CD14-positive monocyte (primary cell): ENCODE data around the gene ACTL7A. TPM values are rescaled to one million over a fixed set of nuclear protein-coding genes. Genes with fewer than 3 reads are reported as not detected.

ENCODE experiments used
- DNase-seq, 3 donors: peaks; one replicate each; pipeline ENCODE4 v3.0.0-alpha.2; 2011 to 2022
- H2AFZ ChIP-seq: 2 replicates; pipeline ENCODE4 v1.6.0; 2012; ENCODE audit warnings: mild to moderate bottlenecking, low read depth, low read length, inconsistent platforms; ENCODE audit not compliant: insufficient read depth, poor library complexity, severe bottlenecking
- H3K27ac ChIP-seq, 2 donors: 1 replicate in 1 of 2; 2 replicates in 1 of 2; pipeline ENCODE4 v1.5.1; 2012 to 2013; ENCODE audit warnings: low read length in 2 of 2, control low read depth in 1 of 2, inconsistent platforms in 1 of 2, low read depth in 1 of 2, mild to moderate bottlenecking in 1 of 2
- H3K27me3 ChIP-seq, 2 donors: one replicate each; pipeline versions ENCODE4 v1.6.0 to v1.6.1; 2011 to 2013; ENCODE audit warnings: low read length in 2 of 2; ENCODE audit not compliant: control insufficient read depth in 2 of 2, insufficient read depth in 2 of 2
- H3K36me3 ChIP-seq, 2 donors: replicated peaks in 1 of 2; 1 replicate in 1 of 2; 2 replicates in 1 of 2; pipeline versions ENCODE4 v1.5.1 to v1.6.1; 2012 to 2013; ENCODE audit warnings: low read length in 2 of 2, control low read depth in 1 of 2, inconsistent platforms in 1 of 2, mild to moderate bottlenecking in 1 of 2; ENCODE audit not compliant: insufficient read depth in 2 of 2, control insufficient read depth in 1 of 2
- H3K4me1 ChIP-seq, 2 donors: 1 replicate in 1 of 2; 2 replicates in 1 of 2; pipeline versions ENCODE4 v1.5.1 to v1.6.1; 2012 to 2013; ENCODE audit warnings: low read length in 2 of 2, control low read depth in 1 of 2, inconsistent platforms in 1 of 2, mild to moderate bottlenecking in 1 of 2, moderate library complexity in 1 of 2; ENCODE audit not compliant: insufficient read depth in 2 of 2, control insufficient read depth in 1 of 2
- H3K4me2 ChIP-seq: replicated peaks from 2 replicates; pipeline ENCODE3; 2012; ENCODE audit warnings: low read length, moderate library complexity, mild to moderate bottlenecking; ENCODE audit not compliant: poor library complexity, severe bottlenecking; ENCODE audit errors: extremely low read depth
- H3K4me3 ChIP-seq, 3 experiments: fragments of 200-600 bp in 1 of 3; sonication (generic) in 1 of 3; replicated peaks in 1 of 3; 1 replicate in 2 of 3; 2 replicates in 1 of 3; pipeline ENCODE4 v1.5.1; 2011 to 2013; ENCODE audit warnings: low read length in 3 of 3, mild to moderate bottlenecking in 3 of 3, control low read depth in 2 of 3, low read depth in 2 of 3, inconsistent platforms in 1 of 3, moderate library complexity in 1 of 3
- H3K79me2 ChIP-seq: 2 replicates; pipeline ENCODE4 v1.6.0; 2012; ENCODE audit warnings: mild to moderate bottlenecking, control low read depth, inconsistent platforms, low read length, moderate library complexity; ENCODE audit not compliant: insufficient read depth
- H3K9ac ChIP-seq: 2 replicates; pipeline ENCODE4 v1.6.0; 2017; ENCODE audit warnings: low read length, mild to moderate bottlenecking; ENCODE audit not compliant: insufficient read depth, poor library complexity, severe bottlenecking
- H3K9me3 ChIP-seq, 2 donors: replicated peaks in 1 of 2; 1 replicate in 1 of 2; 2 replicates in 1 of 2; pipeline versions ENCODE4 v1.5.1 to v1.6.1; 2012 to 2013; ENCODE audit warnings: low read length in 2 of 2, control low read depth in 1 of 2; ENCODE audit not compliant: control insufficient read depth in 1 of 2, insufficient read depth in 1 of 2
- H4K20me1 ChIP-seq: 2 replicates; pipeline ENCODE4 v1.6.0; 2012; ENCODE audit warnings: mild to moderate bottlenecking, low read length, control low read depth, moderate library complexity; ENCODE audit not compliant: insufficient read depth
- H3K27ac Mint-ChIP-seq, 7 donors: one replicate each; pipeline ENCODE4 v1.8.0; 2020; ENCODE audit warnings: mild to moderate bottlenecking in 7 of 7, mixed read lengths in 7 of 7, moderate library complexity in 6 of 7, inconsistent platforms in 2 of 7
- H3K27me3 Mint-ChIP-seq, 3 donors: one replicate each; pipeline ENCODE4 v1.8.0; 2021 to 2022; ENCODE audit warnings: low read depth in 3 of 3, mild to moderate bottlenecking in 3 of 3, mixed read lengths in 3 of 3, moderate library complexity in 3 of 3, inconsistent platforms in 1 of 3
- H3K36me3 Mint-ChIP-seq, 2 donors: one replicate each; pipeline ENCODE4 v1.8.0; 2020; ENCODE audit warnings: mixed read lengths in 2 of 2, inconsistent platforms in 1 of 2, mild to moderate bottlenecking in 1 of 2
- H3K4me1 Mint-ChIP-seq: one replicate; pipeline ENCODE4 v1.8.0; 2020; ENCODE audit warnings: mild to moderate bottlenecking, mixed read lengths
- H3K4me3 Mint-ChIP-seq, 2 donors: one replicate each; pipeline ENCODE4 v1.8.0; 2020; ENCODE audit warnings: mild to moderate bottlenecking in 2 of 2, mixed read lengths in 2 of 2, moderate library complexity in 1 of 2
- H3K9me3 Mint-ChIP-seq, 7 donors: one replicate each; pipeline ENCODE4 v1.8.0; 2020 to 2022; ENCODE audit warnings: mixed read lengths in 7 of 7, mild to moderate bottlenecking in 6 of 7, moderate library complexity in 6 of 7, inconsistent platforms in 2 of 7
- WGBS: methylation state at CpG from one replicate; pipeline ENCODE4 v1.1.5; 2013; ENCODE audit warnings: missing lambda C conversion rate; ENCODE audit not compliant: insufficient coverage; 5-methylcytosine and 5-hydroxymethylcytosine counted together
- intact Hi-C, 2 donors: fragments of 100-400 bp; cut with micrococcal nuclease; formaldehyde crosslinking; loops; one replicate each; pipeline versions ENCODE4 v1.15.0 to v1.15.1; 2023
- polyA plus RNA-seq, 3 donors: library from polyadenylated mRNA; depleted of rRNA in 1 of 3; unstranded in 2 of 3; stranded (reverse) in 1 of 3; fragments of 300-500 nt in 2 of 3; fragments of >200 nt in 1 of 3; fragmentation: Illumina TruSeq in 2 of 3; gene quantifications; 1 replicate in 2 of 3; 2 replicates in 1 of 3; pipeline ENCODE4 v1.2.3, GENCODE V29; 2012 to 2021
- TF ChIP-seq, protein P1 (sequence below): fragments of 200-600 bp; IDR thresholded peaks from one replicate; pipeline ENCODE4 v1.8.0; 2022; ENCODE audit warnings: antibody characterized with exemption, mild to moderate bottlenecking

ACTL7A gene
- polyA plus RNA-seq, 3 donors, result not detected

DNA sequence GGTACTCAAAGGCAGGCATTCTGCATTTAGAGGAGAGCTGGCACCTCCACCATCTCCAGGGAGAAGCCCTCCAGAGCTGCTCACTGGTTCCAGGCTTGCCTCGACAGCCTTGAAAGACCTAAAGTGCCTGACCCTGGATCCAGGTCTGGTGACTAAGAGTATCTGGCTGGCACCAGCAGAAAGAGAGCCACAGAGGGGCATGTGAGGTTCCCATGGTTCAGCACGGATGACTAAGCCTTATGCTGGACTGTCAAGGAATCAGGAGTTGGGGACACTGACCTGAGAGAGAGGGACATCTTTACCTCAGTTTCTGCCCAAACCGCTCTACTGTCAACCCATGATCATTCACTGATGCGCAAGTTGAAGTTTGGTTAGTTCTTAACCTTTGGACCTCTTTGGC lies 3.0 kb downstream of the ACTL7A start:
- no peak for DNase-seq
- Histone ChIP-seq H2AFZ (no peak overlapping the region), H4K20me1 (no peaks in the 10 kb centered on the region), H3K4me3 (no peak overlapping the region), H3K9ac (no peak overlapping the region), H3K36me3 (peaks cover 6 to 17% of the 10 kb centered on the region in 2 donors), H3K4me2 (no peak overlapping the region), H3K27me3 (no peaks in the 10 kb centered on the region), H3K27ac (no peak overlapping the region), H3K4me1 (no peaks in the 10 kb centered on the region), H3K9me3 (no peaks in the 10 kb centered on the region), H3K79me2 (no peaks in the 10 kb centered on the region)
- WGBS, result 100% methylated on average over 2 of the region's 4 CpGs
- Mint-ChIP-seq H3K9me3 (peaks cover 0 to 2% (median 0%) of the 10 kb centered on the region in 7 donors), H3K4me1 (peaks cover 7% of the 10 kb centered on the region), H3K4me3 (no peak overlapping the region), H3K27me3 (peaks cover 0 to 3% (median 0%) of the 10 kb centered on the region in 3 donors), H3K27ac (no peak overlapping the region), H3K36me3 (peaks cover 24 to 27% of the 10 kb centered on the region in 2 donors)
- TF ChIP-seq, protein P1, sequence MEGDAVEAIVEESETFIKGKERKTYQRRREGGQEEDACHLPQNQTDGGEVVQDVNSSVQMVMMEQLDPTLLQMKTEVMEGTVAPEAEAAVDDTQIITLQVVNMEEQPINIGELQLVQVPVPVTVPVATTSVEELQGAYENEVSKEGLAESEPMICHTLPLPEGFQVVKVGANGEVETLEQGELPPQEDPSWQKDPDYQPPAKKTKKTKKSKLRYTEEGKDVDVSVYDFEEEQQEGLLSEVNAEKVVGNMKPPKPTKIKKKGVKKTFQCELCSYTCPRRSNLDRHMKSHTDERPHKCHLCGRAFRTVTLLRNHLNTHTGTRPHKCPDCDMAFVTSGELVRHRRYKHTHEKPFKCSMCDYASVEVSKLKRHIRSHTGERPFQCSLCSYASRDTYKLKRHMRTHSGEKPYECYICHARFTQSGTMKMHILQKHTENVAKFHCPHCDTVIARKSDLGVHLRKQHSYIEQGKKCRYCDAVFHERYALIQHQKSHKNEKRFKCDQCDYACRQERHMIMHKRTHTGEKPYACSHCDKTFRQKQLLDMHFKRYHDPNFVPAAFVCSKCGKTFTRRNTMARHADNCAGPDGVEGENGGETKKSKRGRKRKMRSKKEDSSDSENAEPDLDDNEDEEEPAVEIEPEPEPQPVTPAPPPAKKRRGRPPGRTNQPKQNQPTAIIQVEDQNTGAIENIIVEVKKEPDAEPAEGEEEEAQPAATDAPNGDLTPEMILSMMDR, result no peak
- intact Hi-C loops, result no loop called here

DNA sequence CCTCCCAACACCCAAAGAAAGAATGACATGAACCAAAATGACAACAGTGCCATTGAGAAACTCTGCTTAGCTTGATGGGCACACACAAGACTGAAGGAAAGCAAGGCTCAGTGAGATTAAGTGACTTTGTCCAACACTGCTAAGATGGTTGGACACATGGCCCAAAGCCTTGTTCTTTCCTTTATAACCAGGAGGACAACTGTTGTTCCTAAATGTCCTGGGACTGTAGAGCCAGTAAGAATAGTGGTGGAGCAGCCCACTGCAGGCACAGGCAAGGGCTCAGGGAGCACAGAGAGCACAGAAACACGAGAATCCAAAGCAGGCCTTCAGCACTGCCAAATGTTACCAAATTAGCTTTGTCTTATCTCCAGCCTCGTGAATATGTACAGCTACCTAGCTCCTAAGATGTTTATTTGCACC lies 3.9 kb downstream of the ACTL7A start:
- H3K4me1 Mint-ChIP-seq, result no peaks in the 10 kb centered on the region
- Histone ChIP-seq H3K27ac (no peak overlapping the region), H3K4me3 (no peak overlapping the region), H3K4me2 (no peak overlapping the region), H3K9me3 (no peaks in the 10 kb centered on the region), H3K9ac (no peak overlapping the region), H3K36me3 (peaks cover 11 to 22% of the 10 kb centered on the region in 2 donors), H3K79me2 (no peaks in the 10 kb centered on the region), H2AFZ (no peak overlapping the region), H4K20me1 (no peaks in the 10 kb centered on the region), H3K27me3 (no peaks in the 10 kb centered on the region), H3K4me1 (no peaks in the 10 kb centered on the region)
- peaks cover 30 to 37% of the 10 kb centered on the region in 2 donors for H3K36me3 Mint-ChIP-seq
- intact Hi-C loops, result no loop called here
- no CpG with 5 or more reads among the region's 2 CpGs for WGBS
- peaks cover 0 to 2% (median 0%) of the 10 kb centered on the region in 7 donors for H3K9me3 Mint-ChIP-seq
- DNase-seq, result no peak
- no peak overlapping the region for H3K27ac Mint-ChIP-seq
- H3K27me3 Mint-ChIP-seq, result peaks cover 0 to 3% (median 0%) of the 10 kb centered on the region in 3 donors
- H3K4me3 Mint-ChIP-seq, result no peak overlapping the region
- TF ChIP-seq, protein P1, result no peak
